ENCODE measurements around the gene MANBA.
A peak's percentile ranks its signal among the peaks of the same experiment; 100 is the strongest.
"Not testable (repeated sequence)": the region's sequence is repeated elsewhere in the genome, so short reads cannot be mapped to it uniquely, and the experiment has no call there.

MANBA gene

GRCh38 chr4:102772738-102773340 is 12.1 kb upstream of the MANBA start:
- no peaks in the 10 kb centered on the region for H3K36me3 ChIP-seq (ENCODE audit: control insufficient read depth, insufficient read depth, low read length)
- no peaks in the 10 kb centered on the region for H3K4me1 ChIP-seq (ENCODE audit: control insufficient read depth, insufficient read depth, low read length)
- no peaks in the 10 kb centered on the region for H3K27me3 ChIP-seq (ENCODE audit: control insufficient read depth, insufficient read depth, low read length)
- no peak overlapping the region for H3K4me3 ChIP-seq (ENCODE audit: low read length)
- no peak overlapping the region for H3K27ac ChIP-seq (ENCODE audit: low read length)
- WGBS (ENCODE audit: insufficient coverage, insufficient read length): no CpG with 5 or more reads among the region's 4 CpGs
- no peaks in the 10 kb centered on the region for H3K9me3 ChIP-seq (ENCODE audit: control insufficient read depth, insufficient read depth, low read length)
- DNase-seq (ENCODE audit: low read depth, low spot score): no peak

- no CpG with 5 or more reads among the region's 3 CpGs for WGBS (ENCODE audit: insufficient coverage, insufficient read length)
- Histone ChIP-seq H3K4me3 (ENCODE audit: low read length) (no peak overlapping the region), H3K9me3 (ENCODE audit: control insufficient read depth, insufficient read depth, low read length) (no peaks in the 10 kb centered on the region; the same call in 1 of the 2 replicates), H3K27me3 (ENCODE audit: control insufficient read depth, insufficient read depth, low read length) (no peaks in the 10 kb centered on the region; the same call in 1 of the 2 replicates), H3K4me1 (ENCODE audit: control insufficient read depth, insufficient read depth, low read length) (no peaks in the 10 kb centered on the region), H3K27ac (ENCODE audit: low read length) (no peak overlapping the region), H3K36me3 (ENCODE audit: control insufficient read depth, insufficient read depth, low read length) (no peaks in the 10 kb centered on the region)
- no peak for DNase-seq (ENCODE audit: low read depth, low spot score)
Observed at GRCh38 chr4:102764901-102765300, 4.1 kb upstream of the MANBA start.

- no CpG with 5 or more reads among the region's 14 CpGs for WGBS (ENCODE audit: insufficient coverage, insufficient read length)
- no peaks in the 10 kb centered on the region; the same call in 1 of the 2 replicates for H3K9me3 ChIP-seq (ENCODE audit: control insufficient read depth, insufficient read depth, low read length)
- no peak overlapping the region; the same call in 1 of the 2 replicates for H3K4me3 ChIP-seq (ENCODE audit: low read length)
- peaks cover 2% of the 10 kb centered on the region for H3K27me3 ChIP-seq (ENCODE audit: control insufficient read depth, insufficient read depth, low read length)
- H3K4me1 ChIP-seq (ENCODE audit: control insufficient read depth, insufficient read depth, low read length): no peaks in the 10 kb centered on the region
- H3K36me3 ChIP-seq (ENCODE audit: control insufficient read depth, insufficient read depth, low read length): no peaks in the 10 kb centered on the region
- DNase-seq (ENCODE audit: low read depth, low spot score): no peak
- H3K27ac ChIP-seq (ENCODE audit: low read length): no peak overlapping the region
Observed at GRCh38 chr4:102761906-102762305, 1.1 kb upstream of the MANBA start.

GRCh38 chr4:102761296-102761701 is 531 bp upstream of the MANBA start:
- Histone ChIP-seq H3K36me3 (ENCODE audit: control insufficient read depth, insufficient read depth, low read length) (no peaks in the 10 kb centered on the region), H3K27ac (ENCODE audit: low read length) (no peak overlapping the region), H3K4me3 (ENCODE audit: low read length) (peak overlapping the region; percentile 70; the same call in 1 of the 2 replicates), H3K27me3 (ENCODE audit: control insufficient read depth, insufficient read depth, low read length) (peaks cover 2% of the 10 kb centered on the region), H3K4me1 (ENCODE audit: control insufficient read depth, insufficient read depth, low read length) (no peaks in the 10 kb centered on the region), H3K9me3 (ENCODE audit: control insufficient read depth, insufficient read depth, low read length) (no peaks in the 10 kb centered on the region; the same call in 1 of the 2 replicates)
- DNase-seq (ENCODE audit: low read depth, low spot score): no peak
- WGBS (ENCODE audit: insufficient coverage, insufficient read length): no CpG with 5 or more reads among the region's 15 CpGs

GRCh38 chr4:102759831-102760644 is 730 bp downstream of the MANBA start:
- no CpG with 5 or more reads among the region's 25 CpGs for WGBS (ENCODE audit: insufficient coverage, insufficient read length)
- Histone ChIP-seq H3K27me3 (ENCODE audit: control insufficient read depth, insufficient read depth, low read length) (peaks cover 2% of the 10 kb centered on the region), H3K36me3 (ENCODE audit: control insufficient read depth, insufficient read depth, low read length) (no peaks in the 10 kb centered on the region), H3K4me1 (ENCODE audit: control insufficient read depth, insufficient read depth, low read length) (no peaks in the 10 kb centered on the region), H3K9me3 (ENCODE audit: control insufficient read depth, insufficient read depth, low read length) (no peaks in the 10 kb centered on the region), H3K27ac (ENCODE audit: low read length) (no peak overlapping the region), H3K4me3 (ENCODE audit: low read length) (peak overlapping the region; percentile 70)
- DNase-seq (ENCODE audit: low read depth, low spot score): no peak

- H3K9me3 ChIP-seq (ENCODE audit: control insufficient read depth, insufficient read depth, low read length): no peaks in the 10 kb centered on the region
- H3K27me3 ChIP-seq (ENCODE audit: control insufficient read depth, insufficient read depth, low read length): peaks cover 2% of the 10 kb centered on the region
- no peak overlapping the region for H3K4me3 ChIP-seq (ENCODE audit: low read length)
- no peak overlapping the region for H3K27ac ChIP-seq (ENCODE audit: low read length)
- DNase-seq (ENCODE audit: low read depth, low spot score): no peak
- H3K4me1 ChIP-seq (ENCODE audit: control insufficient read depth, insufficient read depth, low read length): no peaks in the 10 kb centered on the region
- no CpG with 5 or more reads among the region's 11 CpGs for WGBS (ENCODE audit: insufficient coverage, insufficient read length)
- H3K36me3 ChIP-seq (ENCODE audit: control insufficient read depth, insufficient read depth, low read length): no peaks in the 10 kb centered on the region
Observed at GRCh38 chr4:102758241-102759160, 2.3 kb downstream of the MANBA start.

GRCh38 chr4:102757681-102758080 is 3.1 kb downstream of the MANBA start:
- Histone ChIP-seq H3K27ac (ENCODE audit: low read length) (no peak overlapping the region), H3K36me3 (ENCODE audit: control insufficient read depth, insufficient read depth, low read length) (no peaks in the 10 kb centered on the region), H3K9me3 (ENCODE audit: control insufficient read depth, insufficient read depth, low read length) (no peaks in the 10 kb centered on the region), H3K4me1 (ENCODE audit: control insufficient read depth, insufficient read depth, low read length) (no peaks in the 10 kb centered on the region), H3K27me3 (ENCODE audit: control insufficient read depth, insufficient read depth, low read length) (peaks cover 2% of the 10 kb centered on the region), H3K4me3 (ENCODE audit: low read length) (no peak overlapping the region)
- DNase-seq (ENCODE audit: low read depth, low spot score): no peak
- WGBS (ENCODE audit: insufficient coverage, insufficient read length): no CpG with 5 or more reads among the region's 1 CpG

GRCh38 chr4:102754044-102754443 is 6.7 kb downstream of the MANBA start:
- Histone ChIP-seq H3K36me3 (ENCODE audit: control insufficient read depth, insufficient read depth, low read length) (no peaks in the 10 kb centered on the region), H3K27ac (ENCODE audit: low read length) (no peak overlapping the region), H3K4me1 (ENCODE audit: control insufficient read depth, insufficient read depth, low read length) (no peaks in the 10 kb centered on the region), H3K4me3 (ENCODE audit: low read length) (no peak overlapping the region), H3K27me3 (ENCODE audit: control insufficient read depth, insufficient read depth, low read length) (no peaks in the 10 kb centered on the region), H3K9me3 (ENCODE audit: control insufficient read depth, insufficient read depth, low read length) (no peaks in the 10 kb centered on the region)
- DNase-seq (ENCODE audit: low read depth, low spot score): no peak
- no CpG with 5 or more reads among the region's 2 CpGs for WGBS (ENCODE audit: insufficient coverage, insufficient read length)

- Histone ChIP-seq H3K4me1 (ENCODE audit: control insufficient read depth, insufficient read depth, low read length) (no peaks in the 10 kb centered on the region), H3K4me3 (ENCODE audit: low read length) (no peak overlapping the region), H3K9me3 (ENCODE audit: control insufficient read depth, insufficient read depth, low read length) (no peaks in the 10 kb centered on the region), H3K27ac (ENCODE audit: low read length) (no peak overlapping the region), H3K27me3 (ENCODE audit: control insufficient read depth, insufficient read depth, low read length) (no peaks in the 10 kb centered on the region), H3K36me3 (ENCODE audit: control insufficient read depth, insufficient read depth, low read length) (no peaks in the 10 kb centered on the region)
- WGBS (ENCODE audit: insufficient coverage, insufficient read length): no CpG with 5 or more reads among the region's 4 CpGs
- DNase-seq (ENCODE audit: low read depth, low spot score): no peak
Observed at GRCh38 chr4:102751941-102752340, 8.8 kb downstream of the MANBA start.

- not testable (repeated sequence) for H3K27ac ChIP-seq (ENCODE audit: low read length); H3K27me3 ChIP-seq (ENCODE audit: control insufficient read depth, insufficient read depth, low read length); H3K4me3 ChIP-seq (ENCODE audit: low read length); H3K9me3 ChIP-seq (ENCODE audit: control insufficient read depth, insufficient read depth, low read length); H3K36me3 ChIP-seq (ENCODE audit: control insufficient read depth, insufficient read depth, low read length); DNase-seq (ENCODE audit: low read depth, low spot score); H3K4me1 ChIP-seq (ENCODE audit: control insufficient read depth, insufficient read depth, low read length)
- no CpG with 5 or more reads among the region's 4 CpGs for WGBS (ENCODE audit: insufficient coverage, insufficient read length)
Observed at GRCh38 chr4:102743352-102743751, 17.4 kb downstream of the MANBA start.
